Fibroblast of pulmonary artery (primary cell): ENCODE results near the gene PLXND1.

ENCODE experiments used
- DNase-seq: peaks from one replicate; pipeline ENCODE4 v3.0.0-alpha.2; 2010; ENCODE audit warnings: low read depth
- H3K4me3 ChIP-seq: replicated peaks from 2 replicates; pipeline ENCODE4 v1.5.1; 2011; ENCODE audit warnings: low read depth, mild to moderate bottlenecking, control low read depth, low read length, moderate library complexity
- CTCF ChIP-seq: IDR thresholded peaks from 2 replicates; pipeline ENCODE4 v1.5.1; 2011; ENCODE audit warnings: mild to moderate bottlenecking, control low read depth, low read length, inconsistent platforms; ENCODE audit errors: missing control alignments

Gene PLXND1

GRCh38 chr3:129627350-129628168, 21.1 kb upstream of the PLXND1 start:
- H3K4me3 ChIP-seq = peak overlapping the region; percentile 42
- DNase-seq = peak; percentile 93
- TF ChIP-seq CTCF = peak; percentile 82

- no peak for TF ChIP-seq CTCF
- peak; percentile 87 for DNase-seq
- H3K4me3 ChIP-seq = peak overlapping the region; percentile 42
Observed at GRCh38 chr3:129626744-129627349, 20.4 kb upstream of the PLXND1 start.

DNA sequence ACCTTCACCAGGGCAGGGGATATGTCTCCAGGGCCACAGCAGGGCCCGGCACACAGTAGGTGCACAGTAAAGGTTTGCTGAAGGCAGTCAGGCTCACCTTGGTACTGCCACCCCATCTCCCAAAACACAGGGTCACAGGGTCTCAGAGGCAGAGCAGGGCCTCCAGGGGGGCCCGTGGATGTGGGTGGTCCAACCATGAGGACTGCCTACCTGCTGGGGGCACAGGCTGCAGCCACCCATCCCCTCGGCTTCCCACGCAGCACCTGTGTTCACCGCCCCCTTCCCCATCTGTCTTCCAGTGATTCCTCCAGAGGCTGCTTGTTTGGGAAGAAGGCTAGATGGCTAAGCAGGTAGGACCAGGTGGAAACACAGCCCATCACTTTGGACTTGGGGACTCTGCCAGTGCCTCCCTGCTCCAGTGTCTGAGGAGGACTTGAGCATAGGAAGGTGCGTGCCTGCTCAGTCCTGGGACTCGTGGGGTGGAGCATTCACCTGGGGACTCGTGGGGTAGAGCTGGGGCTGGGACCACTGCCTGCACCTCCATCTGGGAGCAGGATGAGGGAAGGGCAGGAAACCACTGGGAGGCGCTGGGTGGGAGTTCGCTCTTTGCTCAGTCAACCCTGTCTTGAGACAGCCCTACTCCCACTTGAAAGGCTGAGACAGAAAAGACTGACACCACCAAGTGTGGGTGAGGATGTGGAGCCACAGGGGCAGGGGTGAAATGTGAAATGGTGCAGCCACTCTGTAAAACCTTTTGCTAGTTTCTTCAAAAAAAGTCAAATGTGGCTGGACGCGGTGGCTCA, 18.8 kb upstream of the PLXND1 start:
- peak; percentile 15 for TF ChIP-seq CTCF
- no peak for DNase-seq
- H3K4me3 ChIP-seq = no peak overlapping the region

DNA sequence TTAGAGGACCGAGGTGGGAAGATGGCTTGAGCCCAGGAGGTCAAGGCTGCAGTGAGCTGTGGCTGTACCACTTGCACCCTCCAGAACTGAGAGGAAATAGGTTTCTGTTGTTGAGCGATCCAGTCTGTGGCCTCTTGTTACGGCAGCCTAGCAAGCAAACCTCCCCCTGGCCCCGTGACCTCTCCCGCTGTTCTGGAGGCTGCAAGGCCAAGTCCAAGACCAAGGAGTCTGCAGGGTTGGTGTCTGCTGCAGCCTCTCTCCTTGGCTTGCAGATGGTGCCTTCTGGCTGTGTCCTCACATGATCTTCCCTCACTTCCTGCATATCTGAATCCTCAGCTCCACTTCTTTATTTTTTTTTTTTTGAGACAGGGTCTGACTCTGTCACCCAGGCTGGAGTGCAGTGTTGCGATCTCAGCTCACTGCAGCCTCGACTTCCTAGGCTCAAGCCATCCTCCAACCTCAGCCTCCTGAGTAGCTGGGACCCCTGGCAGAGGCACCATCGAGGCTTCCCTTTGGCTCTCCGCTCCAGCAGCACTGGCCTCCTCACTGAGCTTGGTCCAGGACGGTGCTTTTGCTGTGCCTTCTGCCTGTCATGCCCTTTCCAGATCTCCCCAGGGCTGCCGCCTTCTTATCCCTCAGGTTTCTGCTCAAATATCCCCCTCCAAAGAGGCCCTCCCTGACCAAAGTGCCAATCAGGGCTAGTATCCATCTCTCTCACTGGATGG, 18.0 kb upstream of the PLXND1 start:
- no peak for TF ChIP-seq CTCF
- DNase-seq = no peak
- no peak overlapping the region for H3K4me3 ChIP-seq

DNA sequence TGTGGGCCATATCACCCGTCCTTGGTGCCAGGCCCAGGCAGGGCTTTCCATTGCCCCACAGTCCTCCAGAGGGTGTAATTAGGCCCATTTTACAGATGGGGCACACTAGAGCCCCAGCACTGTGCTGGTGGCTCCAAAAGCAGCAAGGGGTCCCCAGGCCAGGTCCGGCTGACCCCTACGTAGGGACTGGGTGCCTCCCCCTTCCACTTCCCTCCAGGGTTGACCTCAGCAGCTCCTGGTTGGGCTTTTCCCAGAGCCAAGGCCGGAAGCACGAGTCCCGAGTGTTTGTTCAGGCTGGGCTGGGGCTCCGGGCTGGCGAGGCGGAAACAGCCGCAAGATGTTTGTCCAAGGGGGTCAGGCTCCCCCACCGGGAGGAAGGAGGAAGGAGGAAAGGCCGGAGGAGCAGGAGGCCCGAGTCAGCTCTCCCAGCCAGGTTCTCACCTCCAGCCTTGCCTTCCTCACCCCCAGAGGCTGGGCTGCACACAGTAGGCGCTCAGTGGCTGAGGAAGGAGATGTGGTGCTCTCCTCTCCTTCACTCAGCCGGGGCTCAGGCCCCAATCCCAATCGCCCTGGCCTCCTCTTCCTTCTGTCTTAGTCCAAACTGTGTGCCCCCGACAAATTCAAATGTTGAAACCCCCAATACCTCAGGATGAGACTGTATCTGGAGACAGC, 17.1 kb upstream of the PLXND1 start:
- no peak for TF ChIP-seq CTCF
- peak; percentile 50 for DNase-seq
- no peak overlapping the region for H3K4me3 ChIP-seq

GRCh38 chr3:129622933-129623332, 16.5 kb upstream of the PLXND1 start:
- no peak overlapping the region for H3K4me3 ChIP-seq
- TF ChIP-seq CTCF = no peak
- no peak for DNase-seq
